Colonic mucosa (tissue), 4 donors: ENCODE measurements around the gene ZNF407. TPM values are rescaled to one million over a fixed set of nuclear protein-coding genes. Genes with fewer than 3 reads are reported as not detected.
"Not testable (repeated sequence)": the region's sequence is repeated elsewhere in the genome, so short reads cannot be mapped to it uniquely, and the experiment has no call there.

Experiments
- DNase-seq: peaks from one replicate; pipeline ENCODE4 v3.0.0-alpha.2; 2020
- H3K27ac ChIP-seq: fragments of 200-600 bp; one replicate; pipeline ENCODE4 v1.8.0; 2021
- H3K27me3 ChIP-seq: fragments of 200-600 bp; one replicate; pipeline ENCODE4 v1.8.0; 2021
- H3K36me3 ChIP-seq: fragments of 200-600 bp; one replicate; pipeline ENCODE4 v1.8.0; 2021
- H3K4me1 ChIP-seq: fragments of 200-600 bp; one replicate; pipeline ENCODE4 v1.8.0; 2021; ENCODE audit warnings: mild to moderate bottlenecking
- H3K4me3 ChIP-seq: fragments of 200-600 bp; one replicate; pipeline ENCODE4 v1.8.0; 2021
- H3K9ac ChIP-seq, 2 donors: one replicate each; pipeline ENCODE4 v1.7.0; 2013; ENCODE audit warnings: control low read depth in 2 of 2, low read depth in 2 of 2, low read length in 2 of 2
- H3K9me3 ChIP-seq: fragments of 200-600 bp; one replicate; pipeline ENCODE4 v1.8.0; 2021
- CTCF ChIP-seq: fragments of 200-600 bp; IDR thresholded peaks from one replicate; pipeline ENCODE4 v1.8.0; 2022; ENCODE audit warnings: antibody characterized with exemption, mild to moderate bottlenecking
- intact Hi-C: fragments of 100-400 bp; cut with DNase I; formaldehyde crosslinking; loops from one replicate; pipeline ENCODE4 v1.14.1; 2022
- total RNA-seq, 2 donors: library from RNA; stranded (reverse); fragmentation: NEBNext Ultra II Directional in 1 of 2; extraction: Animal tissue kit (Norgen Biotek cat#: 25700) in 1 of 2; gene quantifications; one replicate each; pipeline ENCODE4 v1.2.1, GENCODE V29; 2021
- donor health status: healthy.
- donor health status: DM: no; HTN: no; CAD: no.
- donor health status: DM: no; HTN: no; CAD: no.

Gene ZNF407
- total RNA-seq, 2 donors from 2014 or later: 8.1 to 13.1 TPM

- Histone ChIP-seq H3K4me3 (no peak overlapping the region), H3K4me1 (no peaks in the 10 kb centered on the region), H3K36me3 (no peaks in the 10 kb centered on the region), H3K9ac (no peak overlapping the region), H3K9me3 (no peaks in the 10 kb centered on the region), H3K27ac (no peak overlapping the region), H3K27me3 (no peaks in the 10 kb centered on the region)
- no peak for DNase-seq
- no peak for TF ChIP-seq CTCF
- intact Hi-C loops: no loop called here
Measured at GRCh38 chr18:75090336-75090735, 492.7 kb downstream of the ZNF407 start.

- Histone ChIP-seq H3K9me3 (no peaks in the 10 kb centered on the region), H3K36me3 (no peaks in the 10 kb centered on the region), H3K27ac (no peak overlapping the region), H3K4me3 (no peak overlapping the region), H3K27me3 (no peaks in the 10 kb centered on the region), H3K9ac (no peak overlapping the region), H3K4me1 (no peaks in the 10 kb centered on the region)
- intact Hi-C loops: no loop called here
- no peak for DNase-seq
- TF ChIP-seq CTCF: no peak
Measured at GRCh38 chr18:75097491-75098225, 500.0 kb downstream of the ZNF407 start.

- Histone ChIP-seq H3K27me3 (no peaks in the 10 kb centered on the region), H3K9ac (no peak overlapping the region), H3K4me3 (no peak overlapping the region), H3K4me1 (no peaks in the 10 kb centered on the region), H3K9me3 (no peaks in the 10 kb centered on the region), H3K36me3 (no peaks in the 10 kb centered on the region), H3K27ac (no peak overlapping the region)
- no peak for TF ChIP-seq CTCF
- intact Hi-C loops: no loop called here
- no peak for DNase-seq
Measured at GRCh38 chr18:75100832-75101630, 503.4 kb downstream of the ZNF407 start.

GRCh38 chr18:75101916-75102315 is 504.2 kb downstream of the ZNF407 start:
- Histone ChIP-seq H3K36me3 (no peaks in the 10 kb centered on the region), H3K4me3 (no peak overlapping the region), H3K4me1 (no peaks in the 10 kb centered on the region), H3K27ac (no peak overlapping the region), H3K9ac (no peak overlapping the region), H3K27me3 (no peaks in the 10 kb centered on the region), H3K9me3 (no peaks in the 10 kb centered on the region)
- no peak for TF ChIP-seq CTCF
- intact Hi-C loops: no loop called here
- DNase-seq: no peak

GRCh38 chr18:75104029-75104428 is 506.4 kb downstream of the ZNF407 start:
- DNase-seq, H3K4me3 ChIP-seq, H3K27ac ChIP-seq, H3K27me3 ChIP-seq, H3K9me3 ChIP-seq, H3K4me1 ChIP-seq, H3K36me3 ChIP-seq, intact Hi-C loops, H3K9ac ChIP-seq: not testable (repeated sequence)

GRCh38 chr18:75104483-75104882 is 506.8 kb downstream of the ZNF407 start:
- H3K4me1 ChIP-seq: no peaks in the 10 kb centered on the region
- intact Hi-C loops: no loop called here

More at GRCh38 chr18:75104483-75104882, 506.8 kb downstream of the ZNF407 start:
- Histone ChIP-seq H3K9me3 (no peaks in the 10 kb centered on the region), H3K9ac (no peak overlapping the region), H3K4me3 (no peak overlapping the region), H3K36me3 (no peaks in the 10 kb centered on the region), H3K27me3 (no peaks in the 10 kb centered on the region), H3K27ac (no peak overlapping the region)
- DNase-seq: no peak
- TF ChIP-seq CTCF: no peak
